NCI-H1105 (cell line): Measurements from ENCODE around the gene DISC1.
A peak's percentile ranks its signal among the peaks of the same experiment; 100 is the strongest.
"Not testable (repeated sequence)": the region's sequence is repeated elsewhere in the genome, so short reads cannot be mapped to it uniquely, and the experiment has no call there.

ENCODE experiments used
- DNase-seq: peaks from one replicate; lab custom pipeline; 2025; lab: John Stamatoyannopoulos, UW

Gene DISC1

GRCh38 chr1:231668826-231669225 lies 42.2 kb downstream of the DISC1 start:
- no peak for DNase-seq

- DNase-seq = not testable (repeated sequence)
Observed at GRCh38 chr1:231669864-231670621, 43.5 kb downstream of the DISC1 start.

- no peak for DNase-seq
Observed at GRCh38 chr1:231670755-231671154, 44.2 kb downstream of the DISC1 start.

GRCh38 chr1:231674575-231674974 lies 48.0 kb downstream of the DISC1 start:
- no peak for DNase-seq

GRCh38 chr1:231676487-231676886 lies 49.9 kb downstream of the DISC1 start:
- DNase-seq = no peak

GRCh38 chr1:231677442-231677841 lies 50.9 kb downstream of the DISC1 start:
- DNase-seq = no peak

- no peak for DNase-seq
Observed at GRCh38 chr1:231678011-231678432, 51.4 kb downstream of the DISC1 start.

- peak; percentile 13 for DNase-seq
Observed at GRCh38 chr1:231679109-231679508, 52.5 kb downstream of the DISC1 start.

- DNase-seq = no peak
Observed at GRCh38 chr1:231681006-231681405, 54.4 kb downstream of the DISC1 start.

GRCh38 chr1:231682779-231683178 lies 56.2 kb downstream of the DISC1 start:
- DNase-seq = no peak

GRCh38 chr1:231683439-231684165 lies 57.0 kb downstream of the DISC1 start:
- no peak for DNase-seq

GRCh38 chr1:231684356-231685244 lies 58.0 kb downstream of the DISC1 start:
- peak; percentile 66 for DNase-seq

GRCh38 chr1:231686384-231686783 lies 59.8 kb downstream of the DISC1 start:
- no peak for DNase-seq

- no peak for DNase-seq
Observed at GRCh38 chr1:231688989-231689388, 62.4 kb downstream of the DISC1 start.

GRCh38 chr1:231690059-231690458 lies 63.5 kb downstream of the DISC1 start:
- DNase-seq = no peak

- no peak for DNase-seq
Observed at GRCh38 chr1:231691618-231692259, 65.1 kb downstream of the DISC1 start.

- DNase-seq = no peak
Observed at GRCh38 chr1:231693361-231694074, 66.9 kb downstream of the DISC1 start.

GRCh38 chr1:231694075-231694431 lies 67.5 kb downstream of the DISC1 start:
- DNase-seq = peak; percentile 6

GRCh38 chr1:231694465-231695077 lies 68.0 kb downstream of the DISC1 start:
- DNase-seq = no peak

- DNase-seq = peak; percentile 20
Observed at GRCh38 chr1:231695439-231696255, 69.1 kb downstream of the DISC1 start.
